Neural progenitor cell (in vitro differentiated cells): ENCODE measurements around the gene MZB1.

Source experiments
- EZH2phosphoT487 ChIP-seq: fragments of 200-600 bp; sonication (generic); IDR thresholded peaks from 2 replicates; pipeline ENCODE4 v1.6.1; 2017; ENCODE audit warnings: antibody characterized with exemption
- TF ChIP-seq, protein P1 (sequence below): fragments of 200-600 bp; sonication (generic); IDR thresholded peaks from 2 replicates; pipeline ENCODE4 v1.5.1; 2017; ENCODE audit warnings: antibody characterized with exemption, mild to moderate bottlenecking

GRCh38 chr5:139383275-139383992, 6.3 kb downstream of the MZB1 start, which contains the start of gene SLC23A1:
- TF ChIP-seq, protein P1, sequence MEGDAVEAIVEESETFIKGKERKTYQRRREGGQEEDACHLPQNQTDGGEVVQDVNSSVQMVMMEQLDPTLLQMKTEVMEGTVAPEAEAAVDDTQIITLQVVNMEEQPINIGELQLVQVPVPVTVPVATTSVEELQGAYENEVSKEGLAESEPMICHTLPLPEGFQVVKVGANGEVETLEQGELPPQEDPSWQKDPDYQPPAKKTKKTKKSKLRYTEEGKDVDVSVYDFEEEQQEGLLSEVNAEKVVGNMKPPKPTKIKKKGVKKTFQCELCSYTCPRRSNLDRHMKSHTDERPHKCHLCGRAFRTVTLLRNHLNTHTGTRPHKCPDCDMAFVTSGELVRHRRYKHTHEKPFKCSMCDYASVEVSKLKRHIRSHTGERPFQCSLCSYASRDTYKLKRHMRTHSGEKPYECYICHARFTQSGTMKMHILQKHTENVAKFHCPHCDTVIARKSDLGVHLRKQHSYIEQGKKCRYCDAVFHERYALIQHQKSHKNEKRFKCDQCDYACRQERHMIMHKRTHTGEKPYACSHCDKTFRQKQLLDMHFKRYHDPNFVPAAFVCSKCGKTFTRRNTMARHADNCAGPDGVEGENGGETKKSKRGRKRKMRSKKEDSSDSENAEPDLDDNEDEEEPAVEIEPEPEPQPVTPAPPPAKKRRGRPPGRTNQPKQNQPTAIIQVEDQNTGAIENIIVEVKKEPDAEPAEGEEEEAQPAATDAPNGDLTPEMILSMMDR, result no peak
- no peak for TF ChIP-seq EZH2phosphoT487
